H1 (cell line): ENCODE data around the gene ZNF609. TPM values are rescaled to one million over a fixed set of nuclear protein-coding genes. Genes with fewer than 3 reads are reported as not detected.

Source experiments
- CTCF ChIA-PET: fragments of 300-600 bp; sonication (Branson Sonifier 250); formaldehyde crosslinking; loops from one replicate; lab custom pipeline; 2021; ENCODE audit not compliant: partially characterized antibody; lab: Charles Lee
- POLR2A ChIA-PET: fragments of 300-600 bp; sonication (Branson Sonifier 250); formaldehyde crosslinking; loops from one replicate; lab custom pipeline; 2021; ENCODE audit warnings: inconsistent platforms; ENCODE audit not compliant: partially characterized antibody; lab: Charles Lee
- DNase-seq, 2 experiments: peaks; one replicate each; pipeline versions ENCODE4 v3.0.0 to v3.0.0-alpha.2; 2010 to 2022; ENCODE audit warnings: low spot score in 2 of 2, low read depth in 1 of 2, mixed read lengths in 1 of 2
- FAIRE-seq: peaks from 2 replicates; lab custom pipeline; 2011; peaks lifted over from hg19 to GRCh38; lab: Jason Lieb, UNC
- H2AFZ ChIP-seq: 2 replicates; pipeline ENCODE4 v1.8.1; 2012; ENCODE audit warnings: low read length, inconsistent platforms
- H2AK5ac ChIP-seq: 2 replicates; pipeline ENCODE4 v1.6.1; 2013; ENCODE audit warnings: low read depth, low read length
- H2BK120ac ChIP-seq: replicated peaks from 2 replicates; pipeline ENCODE3; 2013; ENCODE audit warnings: low read depth, low read length, inconsistent platforms
- H2BK12ac ChIP-seq: 2 replicates; pipeline ENCODE4 v1.6.1; 2013; ENCODE audit warnings: low read depth, low read length
- H2BK15ac ChIP-seq: 2 replicates; pipeline ENCODE4 v1.6.1; 2013; ENCODE audit warnings: low read length
- H2BK20ac ChIP-seq: 2 replicates; pipeline ENCODE4 v1.6.1; 2013; ENCODE audit warnings: low read length
- H2BK5ac ChIP-seq: 2 replicates; pipeline ENCODE4 v1.6.1; 2013; ENCODE audit warnings: low read depth, low read length
- H3K14ac ChIP-seq: 2 replicates; pipeline ENCODE4 v1.6.1; 2013; ENCODE audit warnings: inconsistent platforms; ENCODE audit not compliant: insufficient read length
- H3K18ac ChIP-seq: 2 replicates; pipeline ENCODE4 v1.6.1; 2013; ENCODE audit warnings: low read length; ENCODE audit errors: extremely low read depth
- H3K23ac ChIP-seq: 2 replicates; pipeline ENCODE4 v1.6.1; 2013; ENCODE audit warnings: inconsistent platforms; ENCODE audit not compliant: insufficient read length
- H3K23me2 ChIP-seq: 2 replicates; pipeline ENCODE4 v1.6.1; 2013; ENCODE audit warnings: low read depth, low read length
- H3K27ac ChIP-seq: 2 replicates; pipeline ENCODE4 v1.6.1; 2011; ENCODE audit warnings: low read depth, low read length, inconsistent platforms
- H3K27me3 ChIP-seq, 4 experiments: replicated peaks in 1 of 4; 1 replicate in 1 of 4; 2 replicates in 3 of 4; pipeline versions ENCODE4 v1.6.1 to v1.8.1; 2011 to 2013; ENCODE audit warnings: low read length in 3 of 4, mild to moderate bottlenecking in 3 of 4, inconsistent platforms in 2 of 4, mixed read lengths in 2 of 4, moderate library complexity in 1 of 4; ENCODE audit not compliant: control insufficient read depth in 3 of 4, insufficient read depth in 3 of 4; ENCODE audit errors: extremely low read depth in 1 of 4
- H3K36me3 ChIP-seq, 4 experiments: 2 replicates each; pipeline versions ENCODE4 v1.6.1 to v1.8.1; 2011 to 2013; ENCODE audit warnings: mild to moderate bottlenecking in 4 of 4, low read length in 3 of 4, moderate library complexity in 2 of 4, control low read depth in 1 of 4, inconsistent platforms in 1 of 4; ENCODE audit not compliant: insufficient read depth in 4 of 4, control insufficient read depth in 2 of 4
- H3K4ac ChIP-seq: replicated peaks from 2 replicates; pipeline ENCODE3; 2013; ENCODE audit warnings: low read length, low read depth, mixed read lengths, inconsistent platforms; ENCODE audit not compliant: insufficient read length
- H3K4me1 ChIP-seq, 4 experiments: replicated peaks in 1 of 4; 1 replicate in 1 of 4; 2 replicates in 3 of 4; pipeline versions ENCODE4 v1.6.1 to v1.8.1; 2011 to 2013; ENCODE audit warnings: low read length in 3 of 4, inconsistent platforms in 2 of 4, mixed read lengths in 1 of 4; ENCODE audit not compliant: insufficient read depth in 4 of 4, control insufficient read depth in 3 of 4
- H3K4me2 ChIP-seq, 2 experiments: 2 replicates each; pipeline versions ENCODE4 v1.6.1 to v1.8.1; 2011 to 2013; ENCODE audit warnings: low read depth in 2 of 2, low read length in 2 of 2, control low read depth in 1 of 2, inconsistent platforms in 1 of 2, mild to moderate bottlenecking in 1 of 2; ENCODE audit not compliant: insufficient read depth in 1 of 2
- H3K4me3 ChIP-seq, 4 experiments: fragments of 200-600, 300-600 bp in 1 of 4; sonication (generic), shearing (Covaris generic), sonication (Bioruptor Twin) in 1 of 4; 2 replicates each; pipeline versions ENCODE4 v1.5.1 to v1.8.1; 2011 to 2016; ENCODE audit warnings: low read length in 4 of 4, low read depth in 3 of 4, control low read depth in 2 of 4, inconsistent platforms in 2 of 4, mild to moderate bottlenecking in 2 of 4, mixed read lengths in 1 of 4, moderate library complexity in 1 of 4; ENCODE audit not compliant: insufficient read depth in 2 of 4; ENCODE audit errors: extremely low read depth in 1 of 4
- H3K56ac ChIP-seq: replicated peaks from 2 replicates; pipeline ENCODE3; 2013; ENCODE audit warnings: low read depth, mild to moderate bottlenecking, mixed read lengths, low read length, inconsistent platforms; ENCODE audit not compliant: insufficient read length
- H3K79me1 ChIP-seq: 2 replicates; pipeline ENCODE4 v1.6.1; 2013; ENCODE audit warnings: low read depth, low read length, control low read depth
- H3K79me2 ChIP-seq, 2 experiments: 2 replicates each; pipeline versions ENCODE4 v1.6.1 to v1.8.1; 2012 to 2013; ENCODE audit warnings: low read length in 2 of 2, mild to moderate bottlenecking in 2 of 2, inconsistent platforms in 1 of 2; ENCODE audit not compliant: insufficient read depth in 2 of 2, control insufficient read depth in 1 of 2
- H3K9ac ChIP-seq, 4 experiments: replicated peaks in 1 of 4; 1 replicate in 1 of 4; 2 replicates in 3 of 4; pipeline versions ENCODE4 v1.6.1 to v1.8.1; 2011 to 2013; ENCODE audit warnings: low read depth in 3 of 4, low read length in 3 of 4, control low read depth in 2 of 4, mild to moderate bottlenecking in 2 of 4, moderate library complexity in 2 of 4, inconsistent platforms in 1 of 4; ENCODE audit errors: extremely low read depth in 1 of 4
- H3K9me3 ChIP-seq, 2 experiments: 2 replicates each; pipeline versions ENCODE4 v1.6.1 to v1.8.1; 2012 to 2013; ENCODE audit warnings: mild to moderate bottlenecking in 2 of 2, moderate library complexity in 2 of 2, control low read depth in 1 of 2, inconsistent platforms in 1 of 2, low read depth in 1 of 2, low read length in 1 of 2, mixed read lengths in 1 of 2; ENCODE audit not compliant: insufficient read depth in 2 of 2
- H4K20me1 ChIP-seq, 2 experiments: replicated peaks in 1 of 2; 2 replicates each; pipeline versions ENCODE3 to v1.8.1; 2011 to 2013; ENCODE audit warnings: inconsistent platforms in 2 of 2, low read length in 2 of 2, mild to moderate bottlenecking in 1 of 2; ENCODE audit not compliant: insufficient read depth in 2 of 2, control insufficient read depth in 1 of 2
- H4K5ac ChIP-seq: 2 replicates; pipeline ENCODE4 v1.6.1; 2013; ENCODE audit warnings: low read length, low read depth, mixed read lengths, inconsistent platforms; ENCODE audit not compliant: insufficient read length
- H4K8ac ChIP-seq: 2 replicates; pipeline ENCODE4 v1.8.0; 2013; ENCODE audit warnings: mild to moderate bottlenecking, moderate library complexity, low read length, inconsistent platforms; ENCODE audit not compliant: insufficient read depth; ENCODE audit errors: extremely low read depth
- H4K91ac ChIP-seq: replicated peaks from 2 replicates; pipeline ENCODE3; 2013; ENCODE audit warnings: low read length, mixed read lengths, inconsistent platforms; ENCODE audit not compliant: insufficient read length
- HDAC2 ChIP-seq, 2 experiments: fragments of 300-600 bp in 1 of 2; sonication (generic) in 1 of 2; IDR thresholded peaks; 2 replicates each; pipeline ENCODE4 v1.6.1; 2011 to 2012; ENCODE audit warnings: low read depth in 2 of 2, low read length in 2 of 2, mild to moderate bottlenecking in 2 of 2, moderate library complexity in 2 of 2, borderline replicate concordance in 1 of 2, inconsistent platforms in 1 of 2
- SAP30 ChIP-seq: fragments of 300-600 bp; sonication (generic); IDR thresholded peaks from 2 replicates; pipeline ENCODE4 v1.7.1; 2012; ENCODE audit warnings: low read length, moderate library complexity, mild to moderate bottlenecking, inconsistent platforms; ENCODE audit not compliant: insufficient read depth, insufficient replicate concordance
- whole genome bisulfite sequencing, 2 experiments: shearing (Covaris generic) in 1 of 2; methylation state at CpG; one replicate each; pipeline versions ENCODE4 v1.1.6 to v1.1.7; 2013 to 2015; ENCODE audit warnings: low lambda C conversion rate in 2 of 2, mixed read lengths in 2 of 2, inconsistent platforms in 1 of 2, low coverage in 1 of 2, missing lambda C conversion rate in 1 of 2; ENCODE audit not compliant: insufficient replicate concordance in 2 of 2, insufficient coverage in 1 of 2, insufficient read length in 1 of 2; ENCODE audit errors: extremely low coverage in 1 of 2, missing lambda C conversion rate in 1 of 2; 5-methylcytosine and 5-hydroxymethylcytosine counted together
- polyA plus RNA-seq, 7 experiments: library from polyadenylated mRNA; depleted of rRNA in 3 of 7; stranded (reverse) in 5 of 7; unstranded in 2 of 7; fragments of >200 nt in 5 of 7; fragments of 200-250 nt in 2 of 7; gene quantifications; 1 replicate in 5 of 7; 2 replicates in 1 of 7; 4 replicates in 1 of 7; pipeline versions ENCODE4 v1.2.1 to v1.2.3, GENCODE V29; 2011 to 2013; ENCODE audit warnings: missing spikeins in 2 of 7, mixed read lengths in 2 of 7
- total RNA-seq: library from RNA; stranded (reverse); fragmentation: NEBNext Ultra II Directional; extraction: Animal tissue kit (Norgen Biotek cat#: 25700); gene quantifications from 2 replicates; pipeline ENCODE4 v1.2.1, GENCODE V29; 2021

ZNF609 gene
- total and polyA plus RNA-seq, 2 of the 8 experiments (the other 6 are each of a cell fraction or from before 2014, with no cell fraction given) = 15.5 to 47.8 TPM

GRCh38 chr15:64610257-64610919 is 150.0 kb downstream of the ZNF609 start:
- Histone ChIP-seq H3K18ac (no peak overlapping the region), H3K4me3 (no peak overlapping the region), H4K8ac (no peak overlapping the region), H2BK15ac (no peak overlapping the region), H2BK5ac (no peak overlapping the region), H3K4ac (no peak overlapping the region), H4K91ac (no peak overlapping the region), H3K4me2 (no peak overlapping the region), H3K79me1 (no peaks in the 10 kb centered on the region; the same call in none of the 2 replicates), H2BK20ac (no peak overlapping the region), H3K9ac (no peak overlapping the region), H3K56ac (no peak overlapping the region), H3K27me3 (no peaks in the 10 kb centered on the region), H4K20me1 (peaks cover 0 to 3% of the 10 kb centered on the region in 2 experiments), H3K27ac (no peak overlapping the region), H3K23ac (no peak overlapping the region), H2BK120ac (no peak overlapping the region), H3K14ac (no peak overlapping the region), H2AK5ac (no peak overlapping the region), H3K79me2 (peaks cover 0 to 39% of the 10 kb centered on the region in 2 experiments; a peak in 3 of 4 replicates), H4K5ac (no peak overlapping the region), H3K36me3 (no peaks in the 10 kb centered on the region), H2AFZ (no peak overlapping the region), H2BK12ac (no peak overlapping the region), H3K9me3 (no peaks in the 10 kb centered on the region), H3K4me1 (no peaks in the 10 kb centered on the region), H3K23me2 (no peaks in the 10 kb centered on the region)
- POLR2A ChIA-PET = no interaction called here
- FAIRE-seq = no peak
- 83% methylated on average over 7 of the region's 7 CpGs; no CpG with 5 or more reads in 1 of the 2 experiments for WGBS, 2 experiments
- CTCF ChIA-PET = interaction anchor here (0.6 to 2.1 kb wide), 4 partner anchors 26 to 244 kb away, joined by 3 to 4 read pairs (median 3); no protein-coding TSS in a partner anchor
- DNase-seq = no peak
- TF ChIP-seq SAP30 = no peak
- no peak for TF ChIP-seq HDAC2 (IDR thresholded peaks at IDR 0.05; ENCODE audit: borderline replicate concordance in 1 of 2, low read depth in 2 of 2, low read length in 2 of 2)
